Measurements from ENCODE around the gene SEPTIN8. TPM values are rescaled to one million over a fixed set of nuclear protein-coding genes. Genes with fewer than 3 reads are reported as not detected.

The SEPTIN8 gene
- total and polyA plus RNA-seq, 2 of the 13 experiments (the other 11 are each of a cell fraction or from before 2014, with no cell fraction given): 41.4 to 49.9 TPM

DNA sequence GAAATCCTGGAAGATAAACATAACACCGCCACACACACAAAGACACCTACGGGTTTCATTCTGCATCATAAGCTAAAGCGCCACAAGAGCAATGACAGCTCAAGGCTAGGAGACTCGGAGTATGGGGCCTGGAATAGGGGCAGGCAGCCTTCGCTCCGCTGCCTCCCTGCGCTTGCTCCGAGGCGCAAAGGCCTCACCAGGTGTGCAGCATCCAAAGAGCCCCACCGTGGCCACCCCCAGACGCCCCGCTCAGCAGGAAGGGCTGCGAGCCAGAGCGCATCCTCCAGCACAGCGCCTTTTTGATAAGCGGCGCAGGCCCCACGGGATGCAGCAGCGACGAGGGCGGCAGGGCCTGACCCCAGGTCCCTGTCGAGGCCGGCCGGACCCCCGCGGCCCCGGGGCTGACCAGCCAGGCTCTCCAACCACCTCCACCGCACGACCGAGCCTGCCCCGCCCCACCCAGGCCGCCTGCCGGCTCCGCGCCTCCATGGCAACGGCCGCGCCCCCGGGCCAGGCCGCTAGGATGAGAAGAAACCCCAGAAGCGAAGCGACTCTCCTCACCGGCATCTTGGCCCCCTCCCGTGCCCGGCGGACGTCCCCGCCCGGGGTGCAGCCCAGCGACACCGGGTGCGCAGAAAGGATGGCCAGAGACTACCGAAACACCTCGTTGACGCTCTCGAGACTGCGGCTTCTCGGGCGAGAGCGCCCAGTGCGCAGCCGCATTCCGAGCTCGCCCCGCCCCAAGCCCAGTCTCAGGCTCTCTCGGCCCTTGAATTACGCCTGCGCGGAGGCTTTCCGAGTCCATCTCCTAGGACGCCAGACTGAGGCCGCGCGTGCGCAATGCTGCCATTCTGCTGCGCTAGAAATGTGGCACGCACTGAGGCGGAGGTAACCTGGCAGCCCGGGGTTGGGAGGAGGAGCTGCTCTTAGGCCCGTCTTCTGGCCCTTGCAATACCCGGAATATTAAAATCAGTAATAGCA, 39.9 kb downstream of the SEPTIN8 start, which contains the start of gene KIF3A (continued):
- TF ChIP-seq, protein P1, sequence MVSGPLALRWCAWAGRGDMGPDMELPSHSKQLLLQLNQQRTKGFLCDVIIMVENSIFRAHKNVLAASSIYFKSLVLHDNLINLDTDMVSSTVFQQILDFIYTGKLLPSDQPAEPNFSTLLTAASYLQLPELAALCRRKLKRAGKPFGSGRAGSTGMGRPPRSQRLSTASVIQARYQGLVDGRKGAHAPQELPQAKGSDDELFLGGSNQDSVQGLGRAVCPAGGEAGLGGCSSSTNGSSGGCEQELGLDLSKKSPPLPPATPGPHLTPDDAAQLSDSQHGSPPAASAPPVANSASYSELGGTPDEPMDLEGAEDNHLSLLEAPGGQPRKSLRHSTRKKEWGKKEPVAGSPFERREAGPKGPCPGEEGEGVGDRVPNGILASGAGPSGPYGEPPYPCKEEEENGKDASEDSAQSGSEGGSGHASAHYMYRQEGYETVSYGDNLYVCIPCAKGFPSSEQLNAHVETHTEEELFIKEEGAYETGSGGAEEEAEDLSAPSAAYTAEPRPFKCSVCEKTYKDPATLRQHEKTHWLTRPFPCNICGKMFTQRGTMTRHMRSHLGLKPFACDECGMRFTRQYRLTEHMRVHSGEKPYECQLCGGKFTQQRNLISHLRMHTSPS (CRISPR knock-in tag; IDR thresholded peaks at IDR 0.05; ENCODE audit: low read depth): no peak
- TF ChIP-seq ZNF644 (CRISPR knock-in tag; IDR thresholded peaks at IDR 0.05; ENCODE audit: low read depth) (no peak), EP300 (IDR thresholded peaks at IDR 0.05; ENCODE audit: low read depth in 2 of 2, low read length in 2 of 2) (no peak), EP300 (CRISPR knock-in tag; IDR thresholded peaks at IDR 0.05; ENCODE audit: borderline replicate concordance) (no peak), CBFB (CRISPR knock-in tag; IDR thresholded peaks at IDR 0.05) (no peak), MAFK (conservative IDR thresholded peaks at IDR 0.05 in 1 of 2, IDR thresholded peaks at IDR 0.05 in 1 of 2; ENCODE audit: low read length in 2 of 2) (no peak), ZNF547 (CRISPR knock-in tag; IDR thresholded peaks at IDR 0.05) (no peak; the same call in 1 of the 2 replicates), ZNF549 (CRISPR knock-in tag; IDR thresholded peaks at IDR 0.05) (no peak), NR2F1 (CRISPR knock-in tag; IDR thresholded peaks at IDR 0.05) (no peak), GLI4 (CRISPR knock-in tag; IDR thresholded peaks at IDR 0.05; ENCODE audit: borderline replicate concordance) (no peak), ZNF382 (CRISPR knock-in tag; IDR thresholded peaks at IDR 0.05; ENCODE audit: borderline replicate concordance) (no peak), HOXA3 (CRISPR knock-in tag; IDR thresholded peaks at IDR 0.05) (peak; percentile 62), ZMYM3 (CRISPR knock-in tag; IDR thresholded peaks at IDR 0.05) (no peak), ZNF326 (CRISPR knock-in tag; IDR thresholded peaks at IDR 0.05; ENCODE audit: borderline replicate concordance) (no peak), PHF8 (CRISPR knock-in tag; IDR thresholded peaks at IDR 0.05) (peak; percentile 92), ZC3H13 (CRISPR knock-in tag; IDR thresholded peaks at IDR 0.05) (no peak), THAP11 (CRISPR knock-in tag; IDR thresholded peaks at IDR 0.05) (peak; percentile 42; the same call in 1 of the 2 replicates), PHB2 (IDR thresholded peaks at IDR 0.05; ENCODE audit: partially characterized antibody) (no peak)
- TF ChIP-seq, protein P2, sequence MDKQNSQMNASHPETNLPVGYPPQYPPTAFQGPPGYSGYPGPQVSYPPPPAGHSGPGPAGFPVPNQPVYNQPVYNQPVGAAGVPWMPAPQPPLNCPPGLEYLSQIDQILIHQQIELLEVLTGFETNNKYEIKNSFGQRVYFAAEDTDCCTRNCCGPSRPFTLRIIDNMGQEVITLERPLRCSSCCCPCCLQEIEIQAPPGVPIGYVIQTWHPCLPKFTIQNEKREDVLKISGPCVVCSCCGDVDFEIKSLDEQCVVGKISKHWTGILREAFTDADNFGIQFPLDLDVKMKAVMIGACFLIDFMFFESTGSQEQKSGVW (CRISPR knock-in tag; IDR thresholded peaks at IDR 0.05; ENCODE audit: borderline replicate concordance): no peak
- TF ChIP-seq, protein P3, sequence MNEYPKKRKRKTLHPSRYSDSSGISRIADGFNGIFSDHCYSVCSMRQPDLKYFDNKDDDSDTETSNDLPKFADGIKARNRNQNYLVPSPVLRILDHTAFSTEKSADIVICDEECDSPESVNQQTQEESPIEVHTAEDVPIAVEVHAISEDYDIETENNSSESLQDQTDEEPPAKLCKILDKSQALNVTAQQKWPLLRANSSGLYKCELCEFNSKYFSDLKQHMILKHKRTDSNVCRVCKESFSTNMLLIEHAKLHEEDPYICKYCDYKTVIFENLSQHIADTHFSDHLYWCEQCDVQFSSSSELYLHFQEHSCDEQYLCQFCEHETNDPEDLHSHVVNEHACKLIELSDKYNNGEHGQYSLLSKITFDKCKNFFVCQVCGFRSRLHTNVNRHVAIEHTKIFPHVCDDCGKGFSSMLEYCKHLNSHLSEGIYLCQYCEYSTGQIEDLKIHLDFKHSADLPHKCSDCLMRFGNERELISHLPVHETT (CRISPR knock-in tag; conservative IDR thresholded peaks at IDR 0.05): no peak
- TF ChIP-seq, protein P4, sequence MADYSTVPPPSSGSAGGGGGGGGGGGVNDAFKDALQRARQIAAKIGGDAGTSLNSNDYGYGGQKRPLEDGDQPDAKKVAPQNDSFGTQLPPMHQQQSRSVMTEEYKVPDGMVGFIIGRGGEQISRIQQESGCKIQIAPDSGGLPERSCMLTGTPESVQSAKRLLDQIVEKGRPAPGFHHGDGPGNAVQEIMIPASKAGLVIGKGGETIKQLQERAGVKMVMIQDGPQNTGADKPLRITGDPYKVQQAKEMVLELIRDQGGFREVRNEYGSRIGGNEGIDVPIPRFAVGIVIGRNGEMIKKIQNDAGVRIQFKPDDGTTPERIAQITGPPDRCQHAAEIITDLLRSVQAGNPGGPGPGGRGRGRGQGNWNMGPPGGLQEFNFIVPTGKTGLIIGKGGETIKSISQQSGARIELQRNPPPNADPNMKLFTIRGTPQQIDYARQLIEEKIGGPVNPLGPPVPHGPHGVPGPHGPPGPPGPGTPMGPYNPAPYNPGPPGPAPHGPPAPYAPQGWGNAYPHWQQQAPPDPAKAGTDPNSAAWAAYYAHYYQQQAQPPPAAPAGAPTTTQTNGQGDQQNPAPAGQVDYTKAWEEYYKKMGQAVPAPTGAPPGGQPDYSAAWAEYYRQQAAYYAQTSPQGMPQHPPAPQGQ (CRISPR knock-in tag; IDR thresholded peaks at IDR 0.05; ENCODE audit: borderline replicate concordance): no peak
- TF ChIP-seq, protein P5, sequence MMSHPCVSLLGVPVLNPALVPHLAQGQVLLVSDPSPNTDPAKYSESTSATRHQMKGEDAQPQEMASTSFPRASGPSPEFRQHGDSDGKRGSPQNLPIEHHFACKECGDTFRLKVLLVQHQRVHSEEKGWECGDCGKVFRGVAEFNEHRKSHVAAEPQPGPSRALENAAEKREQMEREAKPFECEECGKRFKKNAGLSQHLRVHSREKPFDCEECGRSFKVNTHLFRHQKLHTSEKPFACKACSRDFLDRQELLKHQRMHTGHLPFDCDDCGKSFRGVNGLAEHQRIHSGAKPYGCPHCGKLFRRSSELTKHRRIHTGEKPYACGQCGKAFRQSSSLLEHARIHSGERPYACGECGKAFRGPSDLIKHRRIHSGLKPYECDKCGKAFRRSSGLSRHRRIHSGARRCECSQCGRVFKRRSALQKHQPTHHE (CRISPR knock-in tag; IDR thresholded peaks at IDR 0.05; ENCODE audit: borderline replicate concordance): no peak

Data from HepG2 (cell line).